HEK293T (cell line): ENCODE data around the gene SCG2.

Source experiments
- ARNT ChIP-seq: fragments of 450-650 bp; IDR thresholded peaks from 2 replicates; pipeline ENCODE4 v1.6.1; 2017; ENCODE audit warnings: mild to moderate bottlenecking
- BHLHE40 ChIP-seq: fragments of 450-650 bp; IDR thresholded peaks from 2 replicates; pipeline ENCODE4 v1.6.1; 2016; ENCODE audit warnings: mild to moderate bottlenecking, moderate library complexity, borderline replicate concordance
- FOXK2 ChIP-seq: fragments of 450-650 bp; IDR thresholded peaks from 2 replicates; pipeline ENCODE4 v1.6.1; 2016; ENCODE audit warnings: mild to moderate bottlenecking
- LEF1 ChIP-seq: fragments of 450-650 bp; IDR thresholded peaks from 2 replicates; pipeline ENCODE4 v1.6.1; 2017; ENCODE audit warnings: mild to moderate bottlenecking, borderline replicate concordance
- TARDBP ChIP-seq: fragments of 450-650 bp; IDR thresholded peaks from 2 replicates; pipeline ENCODE4 v1.6.1; 2016

DNA sequence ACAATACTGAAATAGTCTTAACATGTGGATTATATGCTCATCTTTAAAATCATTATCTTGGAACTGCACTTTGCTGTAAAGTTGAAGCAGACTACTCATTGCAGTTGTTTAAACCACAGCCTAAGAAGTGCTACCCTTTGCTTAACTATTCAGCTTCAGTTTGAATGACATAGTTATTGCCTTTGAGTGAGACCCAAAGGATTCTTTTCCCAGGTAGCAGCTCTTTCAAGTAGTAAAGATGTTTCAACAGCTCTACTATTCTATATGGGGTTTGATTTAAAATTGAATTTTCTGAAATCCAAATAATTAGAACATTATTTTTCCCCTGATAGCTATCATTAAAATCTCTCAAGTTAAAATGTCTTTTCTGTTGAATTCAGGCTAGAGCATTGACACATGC, 1.1 kb downstream of the SCG2 start:
- TF ChIP-seq FOXK2: no peak
- TF ChIP-seq ARNT: no peak
- no peak for TF ChIP-seq LEF1
- TF ChIP-seq BHLHE40: no peak
- no peak for TF ChIP-seq TARDBP
